Skeletal muscle satellite cell (primary cell): ENCODE results near the gene AP5Z1.

Source experiments
- H3K27me3 ChIP-seq: 2 replicates; pipeline ENCODE4 v1.7.0; 2013; ENCODE audit warnings: low read length; ENCODE audit not compliant: control insufficient read depth, insufficient read depth
- H3K36me3 ChIP-seq: 2 replicates; pipeline ENCODE4 v1.7.0; 2013; ENCODE audit warnings: mild to moderate bottlenecking, control low read depth, low read length; ENCODE audit not compliant: insufficient read depth
- H3K4me1 ChIP-seq: 2 replicates; pipeline ENCODE4 v1.7.0; 2013; ENCODE audit warnings: low read length; ENCODE audit not compliant: control insufficient read depth, insufficient read depth
- H3K4me2 ChIP-seq: 2 replicates; pipeline ENCODE4 v1.7.0; 2013; ENCODE audit warnings: mild to moderate bottlenecking, low read length
- H3K4me3 ChIP-seq: 2 replicates; pipeline ENCODE4 v1.7.0; 2013; ENCODE audit warnings: low read length
- H3K9ac ChIP-seq: 2 replicates; pipeline ENCODE4 v1.7.0; 2013; ENCODE audit warnings: mild to moderate bottlenecking, low read depth, low read length, moderate library complexity
- H3K9me3 ChIP-seq: replicated peaks from 2 replicates; pipeline ENCODE4 v1.7.0; 2013; ENCODE audit warnings: mild to moderate bottlenecking, control low read depth, low read length

The AP5Z1 gene

GRCh38 chr7:4785371-4785770, 9.9 kb downstream of the AP5Z1 start:
- H3K9me3 ChIP-seq, result no peaks in the 10 kb centered on the region
- no peak overlapping the region for H3K4me2 ChIP-seq
- H3K4me1 ChIP-seq, result no peaks in the 10 kb centered on the region
- peaks cover 77% of the 10 kb centered on the region for H3K36me3 ChIP-seq
- no peak overlapping the region for H3K4me3 ChIP-seq
- no peaks in the 10 kb centered on the region for H3K27me3 ChIP-seq
- H3K9ac ChIP-seq, result no peak overlapping the region

GRCh38 chr7:4786015-4786414, 10.6 kb downstream of the AP5Z1 start:
- Histone ChIP-seq H3K4me2 (no peak overlapping the region), H3K4me1 (no peaks in the 10 kb centered on the region), H3K9ac (no peak overlapping the region), H3K9me3 (no peaks in the 10 kb centered on the region), H3K36me3 (peaks cover 77% of the 10 kb centered on the region), H3K27me3 (no peaks in the 10 kb centered on the region), H3K4me3 (no peak overlapping the region)

- no peaks in the 10 kb centered on the region for H3K4me1 ChIP-seq
- no peaks in the 10 kb centered on the region for H3K9me3 ChIP-seq
- no peaks in the 10 kb centered on the region for H3K27me3 ChIP-seq
- H3K4me2 ChIP-seq, result no peak overlapping the region
- no peak overlapping the region for H3K4me3 ChIP-seq
- H3K9ac ChIP-seq, result no peak overlapping the region
- peaks cover 75% of the 10 kb centered on the region for H3K36me3 ChIP-seq
Measured at GRCh38 chr7:4787541-4787940, 12.1 kb downstream of the AP5Z1 start.

- H3K4me1 ChIP-seq, result no peaks in the 10 kb centered on the region
- peaks cover 75% of the 10 kb centered on the region for H3K36me3 ChIP-seq
- H3K27me3 ChIP-seq, result no peaks in the 10 kb centered on the region
- no peaks in the 10 kb centered on the region for H3K9me3 ChIP-seq
- H3K4me3 ChIP-seq, result no peak overlapping the region
- no peak overlapping the region for H3K9ac ChIP-seq
- H3K4me2 ChIP-seq, result no peak overlapping the region
Measured at GRCh38 chr7:4787947-4788626, 12.7 kb downstream of the AP5Z1 start.

- H3K9ac ChIP-seq, result no peak overlapping the region
- no peaks in the 10 kb centered on the region for H3K9me3 ChIP-seq
- H3K27me3 ChIP-seq, result no peaks in the 10 kb centered on the region
- no peak overlapping the region for H3K4me3 ChIP-seq
- no peaks in the 10 kb centered on the region for H3K4me1 ChIP-seq
- no peak overlapping the region for H3K4me2 ChIP-seq
- peaks cover 75% of the 10 kb centered on the region for H3K36me3 ChIP-seq
Measured at GRCh38 chr7:4788627-4789189, 13.3 kb downstream of the AP5Z1 start.

GRCh38 chr7:4789194-4790077, 14.0 kb downstream of the AP5Z1 start:
- no peaks in the 10 kb centered on the region for H3K9me3 ChIP-seq
- peaks cover 75% of the 10 kb centered on the region for H3K36me3 ChIP-seq
- no peaks in the 10 kb centered on the region for H3K27me3 ChIP-seq
- no peak overlapping the region for H3K9ac ChIP-seq
- H3K4me1 ChIP-seq, result no peaks in the 10 kb centered on the region
- H3K4me2 ChIP-seq, result no peak overlapping the region
- no peak overlapping the region for H3K4me3 ChIP-seq

GRCh38 chr7:4790078-4790465, 14.6 kb downstream of the AP5Z1 start:
- no peak overlapping the region for H3K9ac ChIP-seq
- peaks cover 75% of the 10 kb centered on the region for H3K36me3 ChIP-seq

GRCh38 chr7:4790516-4790991, 15.1 kb downstream of the AP5Z1 start:
- H3K36me3 ChIP-seq, result peaks cover 71% of the 10 kb centered on the region
- no peak overlapping the region for H3K9ac ChIP-seq
- no peaks in the 10 kb centered on the region for H3K27me3 ChIP-seq
- H3K9me3 ChIP-seq, result no peaks in the 10 kb centered on the region
- no peak overlapping the region for H3K4me2 ChIP-seq
- no peaks in the 10 kb centered on the region for H3K4me1 ChIP-seq
- H3K4me3 ChIP-seq, result no peak overlapping the region

More at GRCh38 chr7:4790078-4790465, 14.6 kb downstream of the AP5Z1 start:
- Histone ChIP-seq H3K9me3 (no peaks in the 10 kb centered on the region), H3K4me2 (no peak overlapping the region), H3K4me3 (no peak overlapping the region), H3K27me3 (no peaks in the 10 kb centered on the region), H3K4me1 (no peaks in the 10 kb centered on the region)

GRCh38 chr7:4791101-4791737, 15.8 kb downstream of the AP5Z1 start:
- H3K4me3 ChIP-seq, result no peak overlapping the region
- H3K4me2 ChIP-seq, result no peak overlapping the region
- no peaks in the 10 kb centered on the region for H3K4me1 ChIP-seq
- no peaks in the 10 kb centered on the region for H3K9me3 ChIP-seq
- H3K9ac ChIP-seq, result no peak overlapping the region
- H3K27me3 ChIP-seq, result no peaks in the 10 kb centered on the region
- H3K36me3 ChIP-seq, result peaks cover 64% of the 10 kb centered on the region

GRCh38 chr7:4791738-4792536, 16.5 kb downstream of the AP5Z1 start:
- no peaks in the 10 kb centered on the region for H3K9me3 ChIP-seq
- H3K4me2 ChIP-seq, result no peak overlapping the region
- H3K9ac ChIP-seq, result no peak overlapping the region
- no peaks in the 10 kb centered on the region for H3K4me1 ChIP-seq
- H3K36me3 ChIP-seq, result peaks cover 57% of the 10 kb centered on the region
- no peak overlapping the region for H3K4me3 ChIP-seq
- H3K27me3 ChIP-seq, result no peaks in the 10 kb centered on the region
